ENCODE measurements around the gene YWHAH.

GRCh38 chr22:31938296-31938695, 6.0 kb upstream of the YWHAH start:
- TF ChIP-seq POLR2AphosphoS2 (conservative IDR thresholded peaks at IDR 0.05; ENCODE audit: low read length) (no peak), POLR2A (IDR thresholded peaks at IDR 0.05; ENCODE audit: low read length) (no peak), BCL3 (IDR thresholded peaks at IDR 0.05) (no peak), MYC (IDR thresholded peaks at IDR 0.05; ENCODE audit: borderline replicate concordance, low read length) (no peak), HOXA7 (CRISPR knock-in tag; IDR thresholded peaks at IDR 0.05) (no peak), BHLHE40 (IDR thresholded peaks at IDR 0.05; ENCODE audit: low read depth, low read length) (no peak), PBX3 (IDR thresholded peaks at IDR 0.05) (no peak), CTCF (IDR thresholded peaks at IDR 0.05) (no peak), REST (IDR thresholded peaks at IDR 0.05) (no peak)

Data from A549 (cell line).